Measurements from ENCODE around the gene PFDN5.

DNA sequence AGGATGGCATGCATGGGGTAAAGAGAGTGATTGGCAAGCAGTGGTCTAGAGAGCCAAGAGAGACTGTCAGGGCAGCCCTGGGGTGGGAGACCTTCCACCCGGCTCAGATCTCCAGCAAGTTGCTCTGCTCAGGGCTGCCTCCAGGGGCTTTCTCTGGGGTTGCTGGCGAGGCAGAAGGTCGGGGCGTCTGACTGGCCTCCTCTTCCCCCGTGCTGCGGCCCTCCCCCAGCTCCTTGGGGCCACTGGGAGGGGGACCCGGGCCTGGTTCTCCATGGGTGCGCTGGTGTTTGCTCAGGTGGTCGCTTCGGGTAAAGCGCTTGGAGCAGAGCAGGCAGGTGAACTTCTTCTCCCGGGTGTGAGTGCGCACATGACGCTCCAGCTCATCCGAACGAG lies 32.7 kb downstream of the PFDN5 start:
- TF ChIP-seq, protein P1, sequence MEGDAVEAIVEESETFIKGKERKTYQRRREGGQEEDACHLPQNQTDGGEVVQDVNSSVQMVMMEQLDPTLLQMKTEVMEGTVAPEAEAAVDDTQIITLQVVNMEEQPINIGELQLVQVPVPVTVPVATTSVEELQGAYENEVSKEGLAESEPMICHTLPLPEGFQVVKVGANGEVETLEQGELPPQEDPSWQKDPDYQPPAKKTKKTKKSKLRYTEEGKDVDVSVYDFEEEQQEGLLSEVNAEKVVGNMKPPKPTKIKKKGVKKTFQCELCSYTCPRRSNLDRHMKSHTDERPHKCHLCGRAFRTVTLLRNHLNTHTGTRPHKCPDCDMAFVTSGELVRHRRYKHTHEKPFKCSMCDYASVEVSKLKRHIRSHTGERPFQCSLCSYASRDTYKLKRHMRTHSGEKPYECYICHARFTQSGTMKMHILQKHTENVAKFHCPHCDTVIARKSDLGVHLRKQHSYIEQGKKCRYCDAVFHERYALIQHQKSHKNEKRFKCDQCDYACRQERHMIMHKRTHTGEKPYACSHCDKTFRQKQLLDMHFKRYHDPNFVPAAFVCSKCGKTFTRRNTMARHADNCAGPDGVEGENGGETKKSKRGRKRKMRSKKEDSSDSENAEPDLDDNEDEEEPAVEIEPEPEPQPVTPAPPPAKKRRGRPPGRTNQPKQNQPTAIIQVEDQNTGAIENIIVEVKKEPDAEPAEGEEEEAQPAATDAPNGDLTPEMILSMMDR (IDR thresholded peaks at IDR 0.05; ENCODE audit: low read length): no peak
- TF ChIP-seq EZH2 (IDR thresholded peaks at IDR 0.05; ENCODE audit: borderline replicate concordance, low read length): no peak

Measured in OCI-LY1 (cell line).